GM19372 (cell line): Measurements from ENCODE around the gene BRAP.
"Not testable (repeated sequence)": the region's sequence is repeated elsewhere in the genome, so short reads cannot be mapped to it uniquely, and the experiment has no call there.

Experiments
- ATAC-seq: cut with Tn5 transposase; IDR thresholded peaks from one replicate; pipeline ENCODE4 v1.9.1; 2021; ENCODE audit warnings: mild to moderate bottlenecking, low read depth, moderate library complexity; ENCODE audit not compliant: unreplicated experiment

BRAP gene

DNA sequence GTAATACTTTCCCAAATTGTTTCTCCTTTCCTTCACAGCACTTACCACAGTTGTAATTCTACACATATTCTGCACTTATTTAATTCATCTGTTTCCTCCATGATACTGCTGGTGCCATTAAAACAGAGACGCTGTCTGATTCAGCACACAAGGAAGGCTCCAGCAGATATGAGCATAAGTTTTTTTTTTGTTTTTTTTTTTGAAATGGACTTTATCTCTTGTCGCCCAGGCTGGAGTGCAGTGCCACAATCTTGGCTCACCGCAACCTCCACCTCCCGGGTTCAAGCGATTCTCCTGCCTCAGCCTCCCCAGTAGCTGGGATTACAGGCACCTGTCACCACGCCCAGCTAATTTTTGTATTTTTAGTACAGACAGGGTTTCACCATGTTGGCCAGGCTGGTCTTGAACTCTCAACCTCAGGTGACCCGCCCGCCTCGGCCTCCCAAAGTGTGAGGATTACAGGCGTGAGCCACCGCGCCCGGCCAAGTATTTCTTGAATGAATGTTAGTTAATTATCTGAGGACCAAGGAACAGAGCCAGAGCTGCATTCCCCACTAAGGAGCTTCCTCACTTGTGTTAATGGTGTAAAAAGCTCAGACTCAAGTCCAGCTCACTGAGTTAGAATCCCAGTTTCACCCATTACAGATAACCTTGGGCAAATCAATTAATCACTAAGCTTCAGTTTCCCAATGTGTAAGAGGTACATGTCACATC lies 1.1 kb downstream of the BRAP start:
- ATAC-seq: not testable (repeated sequence)

DNA sequence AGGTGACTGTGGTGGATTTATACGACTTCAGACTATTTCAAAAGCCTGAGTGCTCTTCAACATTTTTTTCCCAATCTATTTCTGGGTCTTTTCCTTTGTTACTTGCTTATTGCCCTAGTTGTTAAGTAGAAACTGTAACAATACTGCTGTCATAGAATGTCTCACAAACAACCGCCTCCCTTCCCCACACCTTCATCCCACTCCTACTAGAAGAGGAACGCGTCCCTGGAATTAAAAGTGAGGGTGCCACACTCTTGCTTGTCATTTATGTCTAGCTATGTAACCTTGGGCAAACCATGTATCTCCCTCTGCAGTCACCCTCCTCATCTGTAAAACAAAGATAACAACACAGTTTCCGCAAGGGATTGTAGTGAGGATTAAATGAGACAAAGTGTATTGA lies 8.6 kb downstream of the BRAP start:
- no peak for ATAC-seq

DNA sequence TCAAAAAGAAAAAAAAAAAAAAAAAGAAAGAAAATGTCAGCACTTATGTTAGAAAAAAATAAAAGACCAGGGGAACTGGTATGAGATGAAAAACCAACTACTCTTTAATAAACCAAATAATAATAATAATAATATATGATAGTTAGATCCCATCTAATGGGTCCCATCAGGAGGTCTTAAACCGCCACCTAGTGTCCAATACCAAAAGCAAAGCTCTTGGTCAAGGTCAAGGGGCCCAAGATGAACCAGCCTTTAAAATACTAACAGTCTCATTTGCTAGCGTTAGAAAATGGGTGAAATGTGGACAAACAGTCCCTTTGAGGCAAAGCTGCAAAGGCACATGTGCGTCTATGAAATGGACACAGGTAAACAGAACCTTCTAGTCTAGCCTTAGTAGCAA lies 12.3 kb downstream of the BRAP start:
- ATAC-seq: no peak

GRCh38 chr12:111672822-111673381 lies 12.9 kb downstream of the BRAP start:
- no peak for ATAC-seq

- no peak for ATAC-seq
These were observed 20.5 kb downstream of the BRAP start for GRCh38 chr12:111664961-111665865.

- no peak for ATAC-seq
These were observed 21.3 kb downstream of the BRAP start for GRCh38 chr12:111664499-111664898.

DNA sequence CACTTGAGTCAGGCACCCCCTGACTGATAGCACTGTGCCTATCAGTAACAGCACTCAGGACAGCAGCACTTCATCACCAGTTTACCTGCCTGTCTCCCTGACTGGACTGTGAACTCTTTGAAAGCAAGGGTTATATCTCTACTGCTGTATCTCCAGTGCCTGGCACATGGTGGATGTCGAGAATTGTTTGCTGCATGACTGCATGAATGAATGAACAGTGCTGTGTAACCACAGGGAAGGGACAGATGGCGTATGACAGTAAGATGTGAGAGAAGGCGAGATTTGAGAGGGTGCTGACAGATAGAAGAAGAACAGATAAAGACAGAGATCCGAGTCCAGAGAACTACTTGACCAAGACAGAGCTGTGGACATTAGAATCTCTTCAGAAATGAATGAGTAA lies 29.7 kb downstream of the BRAP start:
- ATAC-seq: no peak

DNA sequence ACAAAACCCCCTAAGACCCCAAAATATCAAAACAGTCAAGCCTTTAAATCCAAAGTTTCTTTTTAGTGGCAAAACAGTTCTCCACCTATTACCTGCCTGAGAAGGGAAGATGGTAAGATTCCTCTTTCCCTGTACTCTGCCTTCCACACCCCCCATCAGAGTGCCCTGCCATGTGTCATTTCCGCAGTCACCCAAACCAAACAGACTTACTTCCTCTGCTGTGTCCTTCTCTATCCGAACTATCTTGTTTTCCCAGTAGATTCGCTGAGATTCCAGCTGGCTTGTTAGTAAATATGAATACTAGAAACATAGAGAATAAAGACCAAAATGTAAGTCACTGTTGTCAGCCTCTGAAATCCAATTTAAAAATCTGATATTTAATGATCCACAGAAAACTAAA lies 30.4 kb downstream of the BRAP start:
- ATAC-seq: no peak

DNA sequence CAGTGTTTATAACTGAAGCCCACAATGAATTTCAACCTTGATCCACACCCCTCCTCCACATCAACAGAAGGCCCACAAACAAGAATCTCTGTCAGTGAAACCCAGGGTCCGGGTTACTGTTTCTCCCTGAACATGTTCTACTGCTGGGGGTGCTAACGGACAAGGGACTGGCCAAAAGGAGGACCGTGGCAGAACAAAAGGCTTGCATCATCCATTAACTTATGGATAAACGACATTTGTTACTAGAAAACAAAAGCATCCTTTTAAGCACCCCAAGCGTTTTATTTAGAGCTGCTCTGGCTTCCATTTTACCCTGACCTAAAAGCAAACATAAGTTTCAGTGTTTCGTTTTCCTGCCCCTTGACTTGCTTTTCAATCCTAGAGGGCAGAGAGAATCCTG lies 32.2 kb downstream of the BRAP start:
- no peak for ATAC-seq

- ATAC-seq: not testable (repeated sequence)
These were observed 33.2 kb downstream of the BRAP start for GRCh38 chr12:111652530-111652929.

DNA sequence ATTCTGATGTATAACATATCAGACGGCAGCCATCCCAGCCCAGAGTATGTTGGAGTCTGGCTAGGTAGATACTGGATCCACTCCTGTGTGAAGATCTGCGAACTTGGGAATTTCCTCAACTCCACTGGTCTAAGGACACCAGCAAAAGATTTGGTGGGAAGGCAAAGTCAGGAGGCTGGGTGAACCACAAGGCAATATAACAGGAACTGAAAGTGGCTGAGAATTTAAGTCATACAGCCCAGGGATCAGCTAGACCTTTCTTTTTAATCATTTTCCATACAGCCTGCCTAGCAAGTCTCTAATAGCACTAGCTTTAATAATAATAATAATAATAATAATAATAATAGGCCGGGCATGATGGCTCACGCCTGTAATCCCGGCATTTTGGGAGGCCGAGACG lies 34.8 kb downstream of the BRAP start:
- ATAC-seq: no peak

GRCh38 chr12:111645433-111645832 lies 40.3 kb downstream of the BRAP start:
- no peak for ATAC-seq

GRCh38 chr12:111643427-111643826 lies 42.3 kb downstream of the BRAP start:
- ATAC-seq: no peak

- ATAC-seq: no peak
These were observed 42.9 kb downstream of the BRAP start for GRCh38 chr12:111642681-111643426.

DNA sequence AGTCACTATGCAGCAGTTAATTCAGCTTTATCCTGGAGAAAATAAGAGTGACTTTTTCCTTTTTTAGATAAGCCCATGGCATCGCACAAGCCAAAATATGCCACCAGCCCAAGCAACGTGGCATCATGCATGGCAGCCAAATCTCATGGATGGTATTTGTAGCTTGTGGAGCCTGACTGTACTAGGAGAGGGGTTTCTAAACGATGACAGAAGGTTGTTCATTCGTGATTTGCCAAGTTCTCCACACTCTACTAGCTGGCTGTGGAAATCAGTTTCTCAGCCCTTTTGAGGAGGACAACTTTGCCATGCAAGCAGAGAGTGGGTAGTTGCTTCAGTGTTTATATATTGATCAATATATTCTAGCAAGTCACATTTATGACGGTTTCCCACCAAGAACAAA lies 45.2 kb downstream of the BRAP start:
- no peak for ATAC-seq

DNA sequence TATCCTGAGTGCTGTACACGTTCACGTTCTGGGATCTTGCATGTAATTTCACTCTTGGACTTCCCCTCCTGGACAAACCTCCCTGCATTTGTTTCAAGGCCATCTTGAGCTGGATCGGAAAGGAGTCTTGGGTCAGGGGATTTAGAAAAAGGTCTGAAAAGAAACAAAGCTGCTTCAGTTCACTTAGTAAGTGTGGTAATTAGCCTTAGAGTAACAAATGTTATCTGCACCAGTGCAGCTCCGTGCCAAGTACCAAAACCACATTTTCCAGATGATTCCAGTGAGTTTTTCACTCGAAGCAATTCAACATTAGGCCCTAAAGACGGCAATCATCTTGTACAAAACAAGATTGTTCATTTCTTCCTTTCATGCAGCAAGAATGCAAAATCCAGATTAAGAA lies 47.2 kb downstream of the BRAP start:
- ATAC-seq: no peak

- ATAC-seq: no peak
These were observed 49.4 kb downstream of the BRAP start for GRCh38 chr12:111636209-111636945.

DNA sequence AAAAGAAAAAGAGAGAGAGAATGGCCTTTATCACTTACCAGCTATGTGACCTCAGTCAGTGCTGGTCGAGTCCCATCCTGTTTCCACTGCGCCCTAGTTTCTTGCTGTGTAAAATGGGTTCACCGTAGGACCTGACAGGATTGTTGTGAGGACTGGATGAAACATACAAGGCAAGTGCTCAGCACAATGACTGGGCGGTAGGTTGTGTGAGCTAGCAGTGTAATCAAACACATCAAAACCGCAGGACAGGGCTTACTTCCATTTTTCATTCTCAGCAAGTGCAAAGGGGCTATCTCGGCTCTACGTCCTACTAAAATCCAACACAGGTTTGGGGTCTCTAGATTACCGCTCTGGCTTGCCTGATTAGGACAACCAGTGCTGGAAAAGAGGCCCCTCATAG lies 50.2 kb downstream of the BRAP start:
- no peak for ATAC-seq

DNA sequence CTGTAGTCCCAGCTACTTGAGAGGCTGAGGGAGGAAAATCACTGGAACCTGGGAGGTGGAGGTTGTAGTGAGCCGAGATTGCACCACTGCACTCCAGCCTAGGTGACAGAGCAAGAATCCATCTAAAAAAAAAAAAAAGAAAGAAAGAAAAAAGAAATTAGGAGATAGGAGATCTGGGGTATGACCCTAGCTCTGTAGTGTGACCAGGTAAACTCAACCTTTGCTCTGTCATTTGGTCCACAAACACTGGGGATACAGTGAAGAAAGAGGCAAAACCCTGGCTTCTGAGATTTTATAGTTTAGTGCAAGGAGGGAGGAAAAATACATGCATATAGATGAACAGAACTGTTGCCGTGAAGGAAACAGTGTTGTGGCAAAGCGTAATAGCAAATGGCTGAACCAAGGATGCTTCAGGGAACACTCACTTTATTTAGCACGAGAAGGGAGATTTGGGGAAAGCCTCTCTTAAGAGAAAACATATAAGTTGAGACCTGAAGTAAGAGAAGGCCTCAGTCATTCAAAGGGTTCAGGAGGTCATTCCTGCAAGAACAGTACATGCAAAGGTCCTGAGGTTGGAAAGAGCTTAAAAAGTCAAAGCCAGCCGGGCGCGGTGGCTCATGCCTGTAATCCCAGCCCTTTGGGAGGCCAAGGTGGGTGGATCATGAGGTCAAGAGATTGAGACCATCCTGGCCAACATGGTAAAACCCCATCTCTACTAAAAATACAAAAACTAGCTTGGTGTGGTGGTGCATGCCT lies 57.1 kb downstream of the BRAP start:
- ATAC-seq: no peak
